IPS-18c (cell line): ENCODE measurements around the gene CCDC83.
"Not testable (repeated sequence)": the region's sequence is repeated elsewhere in the genome, so short reads cannot be mapped to it uniquely, and the experiment has no call there.

Experiments
- H3K4me3 ChIP-seq: 2 replicates; pipeline ENCODE4 v1.7.0; 2013; ENCODE audit warnings: low read depth, mild to moderate bottlenecking, low read length, moderate library complexity; ENCODE audit not compliant: insufficient read depth
- H3K9me3 ChIP-seq: one replicate; pipeline ENCODE4 v1.6.1; 2013; ENCODE audit warnings: mild to moderate bottlenecking, low read length, moderate library complexity; ENCODE audit not compliant: control insufficient read depth, insufficient read depth

Gene CCDC83

GRCh38 chr11:85912414-85912813, 57.2 kb downstream of the CCDC83 start:
- H3K4me3 ChIP-seq: no peak overlapping the region
- no peaks in the 10 kb centered on the region for H3K9me3 ChIP-seq

DNA sequence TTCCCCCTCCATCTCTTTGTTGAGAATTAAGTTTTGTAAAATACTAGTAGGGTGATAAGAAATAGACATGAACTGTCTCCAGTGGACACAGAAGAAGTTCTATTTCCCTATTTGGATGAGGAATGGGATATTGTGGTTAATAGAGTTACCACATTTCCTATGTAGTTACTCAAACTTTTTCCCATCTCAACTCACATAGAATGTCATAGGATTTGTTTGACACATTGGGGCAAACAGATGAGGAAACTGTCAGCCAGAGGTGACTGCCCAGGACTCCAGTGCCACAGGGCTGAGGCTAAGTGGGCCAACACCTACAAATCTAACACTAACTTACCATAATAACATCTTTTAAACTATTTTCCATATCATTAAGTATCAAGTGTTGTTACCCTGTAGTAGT, 58.3 kb downstream of the CCDC83 start:
- no peak overlapping the region for H3K4me3 ChIP-seq

DNA sequence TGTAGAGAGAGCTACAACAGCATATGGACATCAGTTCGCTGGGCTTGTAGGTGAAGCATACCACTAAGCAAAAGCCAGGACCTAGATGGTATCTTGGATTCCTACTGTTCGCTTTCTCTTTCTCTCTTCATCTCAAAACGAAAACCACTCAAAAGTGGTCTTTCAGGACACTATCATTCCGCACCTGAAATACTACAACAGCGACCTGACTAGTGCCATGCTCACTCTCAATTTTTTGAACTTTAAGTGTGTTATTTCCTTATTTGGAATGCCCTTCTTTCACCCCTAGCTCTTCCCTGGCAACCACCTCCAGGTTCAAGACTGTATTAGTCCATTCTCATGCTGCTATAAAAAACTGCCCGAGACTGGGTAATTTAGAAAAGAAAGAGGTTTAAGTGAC, 59.2 kb downstream of the CCDC83 start:
- Histone ChIP-seq H3K4me3 (no peak overlapping the region), H3K9me3 (no peaks in the 10 kb centered on the region)

More for the DNA sequence above, 58.3 kb downstream of the CCDC83 start:
- no peaks in the 10 kb centered on the region for H3K9me3 ChIP-seq

DNA sequence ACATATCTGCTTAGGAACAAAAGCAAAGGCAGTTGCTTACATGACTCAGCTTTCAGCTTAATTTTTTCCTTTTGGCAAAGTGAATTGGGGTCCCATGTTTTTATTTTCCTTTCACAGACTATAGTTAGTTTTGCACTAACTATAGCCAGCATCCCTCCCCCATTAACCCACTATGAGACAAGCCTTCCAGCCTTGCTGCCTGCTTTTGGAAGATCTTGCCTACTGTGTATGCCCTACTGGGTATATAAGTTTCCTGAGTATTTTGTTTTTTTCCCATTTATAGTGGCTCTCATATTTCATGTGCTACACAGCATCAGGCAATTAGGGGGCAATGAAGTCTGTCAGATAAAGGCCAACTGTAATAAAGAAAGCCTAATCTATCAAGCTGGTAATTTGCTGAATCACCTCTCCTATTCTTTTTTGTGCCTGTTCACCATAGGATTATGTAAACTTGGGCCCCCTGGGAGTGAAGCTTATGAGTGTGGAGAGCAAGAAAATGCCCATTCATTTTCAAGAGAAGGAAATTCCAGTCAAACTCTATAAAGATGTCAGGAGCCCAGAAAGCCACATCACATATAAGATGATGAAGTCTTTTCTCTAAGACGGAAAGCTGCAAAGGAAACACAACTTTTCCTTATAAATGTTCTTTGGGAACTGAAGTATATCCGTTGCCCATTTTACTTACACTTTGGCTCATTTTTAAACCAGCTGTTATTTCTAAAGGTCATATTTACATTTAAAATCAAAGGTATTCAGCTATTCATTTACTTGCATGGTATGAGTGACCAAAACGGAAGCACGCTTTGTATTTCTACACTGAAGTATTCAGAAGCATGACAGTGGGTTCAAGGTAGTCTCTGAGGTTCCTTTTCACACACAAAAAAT, 64.0 kb downstream of the CCDC83 start:
- Histone ChIP-seq H3K4me3 (no peak overlapping the region), H3K9me3 (no peaks in the 10 kb centered on the region)

GRCh38 chr11:85922367-85922766, 67.2 kb downstream of the CCDC83 start:
- Histone ChIP-seq H3K9me3 (no peaks in the 10 kb centered on the region), H3K4me3 (no peak overlapping the region)

DNA sequence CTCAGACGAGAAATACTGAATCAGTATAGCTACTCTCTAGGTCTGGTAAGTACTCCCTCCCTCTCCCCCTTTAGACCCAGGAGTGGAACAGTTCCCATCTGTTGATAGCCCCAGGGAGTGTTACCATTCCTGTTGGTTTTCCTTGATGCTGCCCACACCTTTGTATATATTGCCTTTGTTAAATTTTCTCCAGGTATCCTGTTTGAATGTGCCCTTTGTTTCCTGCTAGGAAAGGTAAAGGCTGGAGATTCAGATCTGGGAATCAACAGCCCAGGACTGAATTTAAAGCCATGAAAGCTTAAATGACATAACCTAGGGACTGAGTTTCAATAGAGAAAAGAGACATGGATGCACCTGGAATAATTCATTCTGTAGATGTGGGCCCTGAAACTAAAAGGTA, 68.3 kb downstream of the CCDC83 start:
- Histone ChIP-seq H3K4me3 (no peak overlapping the region), H3K9me3 (no peaks in the 10 kb centered on the region)

- H3K9me3 ChIP-seq, H3K4me3 ChIP-seq: not testable (repeated sequence)
These were observed 71.6 kb downstream of the CCDC83 start for GRCh38 chr11:85926653-85927214.

DNA sequence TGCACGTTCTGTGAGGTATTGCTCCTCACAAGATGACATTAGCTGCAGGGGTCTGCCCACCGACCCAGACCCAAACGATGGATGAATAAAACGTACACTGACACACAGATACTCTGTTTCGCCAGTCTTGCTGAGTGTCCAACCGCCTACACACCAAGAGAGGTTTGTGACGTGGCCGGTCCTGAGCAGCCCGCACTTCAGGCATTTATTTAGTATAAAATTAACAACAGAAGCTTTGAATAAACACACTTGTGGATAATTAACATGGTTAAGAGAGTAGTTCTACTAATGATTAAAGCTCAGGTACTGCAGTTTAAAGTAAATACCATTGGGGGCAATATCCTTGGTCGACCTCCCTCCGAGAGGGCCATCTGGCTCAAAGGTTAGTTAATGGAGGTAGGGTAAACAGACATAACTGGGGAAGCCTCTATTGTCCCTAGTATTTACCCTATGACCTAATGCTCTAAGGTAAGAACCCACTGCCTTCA, 75.7 kb downstream of the CCDC83 start:
- no peaks in the 10 kb centered on the region for H3K9me3 ChIP-seq
- no peak overlapping the region for H3K4me3 ChIP-seq

DNA sequence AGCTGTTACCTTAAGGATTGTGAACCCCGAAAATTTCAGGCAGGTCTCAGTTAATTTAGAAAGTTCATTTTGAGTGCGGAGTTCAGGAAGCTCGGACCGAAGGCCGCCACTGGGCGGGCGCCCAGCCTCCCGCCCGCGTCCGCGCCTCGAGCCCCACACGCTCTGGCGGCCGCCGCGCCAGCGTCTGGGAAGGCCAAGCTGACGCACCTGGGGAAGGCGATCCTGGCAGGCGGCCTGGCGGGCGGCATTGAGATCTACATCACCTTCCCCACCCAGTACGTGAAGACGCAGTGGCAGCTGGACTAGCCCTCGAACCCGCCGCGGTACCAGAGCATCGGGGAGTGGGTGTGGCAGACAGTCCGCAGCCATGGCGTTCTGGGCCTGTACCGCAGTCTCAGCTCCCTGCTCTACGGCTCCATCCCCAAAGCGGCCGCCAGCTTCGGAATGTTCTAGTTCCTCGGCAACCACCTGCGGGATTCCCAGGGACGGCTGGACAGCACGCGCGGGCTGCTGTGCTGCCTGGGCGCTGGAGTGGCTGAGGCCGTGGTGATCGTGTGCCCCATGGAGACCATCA, 79.5 kb downstream of the CCDC83 start:
- Histone ChIP-seq H3K4me3 (no peak overlapping the region), H3K9me3 (no peaks in the 10 kb centered on the region)

DNA sequence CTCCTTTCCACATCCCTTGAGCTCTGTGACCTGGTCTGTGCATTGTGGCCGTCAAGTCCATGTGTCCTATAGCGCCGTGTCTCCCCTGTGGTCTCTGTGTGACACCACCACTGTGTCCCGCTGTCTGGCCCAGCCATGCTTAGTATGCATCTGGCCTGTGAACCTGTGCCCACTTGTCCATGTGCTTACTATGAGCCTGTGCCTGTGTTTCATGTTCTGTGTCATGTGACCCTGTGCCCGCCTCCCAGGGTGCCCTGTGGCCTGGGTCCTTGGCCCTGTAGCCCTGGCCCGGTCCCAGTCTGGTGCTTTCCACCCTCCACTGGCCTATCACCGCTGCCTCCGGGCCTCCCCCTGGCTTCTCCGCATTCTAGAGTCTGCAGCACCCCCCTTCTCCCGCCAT, 80.6 kb downstream of the CCDC83 start:
- H3K4me3 ChIP-seq: no peak overlapping the region

DNA sequence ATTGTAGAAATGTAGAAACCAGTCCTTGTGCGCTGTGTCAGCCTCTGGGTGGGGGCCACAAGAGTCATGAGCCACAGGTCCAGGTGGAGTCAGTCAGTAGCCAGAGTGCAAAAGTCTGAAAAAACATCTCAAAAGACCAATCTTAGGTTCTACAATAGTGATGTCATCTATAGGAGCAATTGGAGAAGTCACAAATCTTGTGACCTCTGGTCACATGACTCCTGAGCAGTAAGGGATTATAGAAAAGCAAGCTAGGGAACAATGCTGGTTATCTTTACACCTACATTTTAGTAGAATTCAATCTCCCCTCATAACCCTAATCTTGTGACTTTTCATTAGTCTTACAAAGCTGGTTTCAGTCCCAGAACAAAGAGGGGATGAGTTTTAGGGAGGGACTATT, 82.7 kb downstream of the CCDC83 start:
- Histone ChIP-seq H3K4me3 (no peak overlapping the region), H3K9me3 (no peaks in the 10 kb centered on the region)

More for the DNA sequence above, 80.6 kb downstream of the CCDC83 start:
- no peaks in the 10 kb centered on the region for H3K9me3 ChIP-seq

GRCh38 chr11:85939099-85940015, 84.2 kb downstream of the CCDC83 start:
- no peak overlapping the region for H3K4me3 ChIP-seq
- H3K9me3 ChIP-seq: peaks cover 2% of the 10 kb centered on the region

- Histone ChIP-seq H3K9me3 (peaks cover 2% of the 10 kb centered on the region), H3K4me3 (no peak overlapping the region)
These were observed 86.3 kb downstream of the CCDC83 start for GRCh38 chr11:85941380-85941973.

DNA sequence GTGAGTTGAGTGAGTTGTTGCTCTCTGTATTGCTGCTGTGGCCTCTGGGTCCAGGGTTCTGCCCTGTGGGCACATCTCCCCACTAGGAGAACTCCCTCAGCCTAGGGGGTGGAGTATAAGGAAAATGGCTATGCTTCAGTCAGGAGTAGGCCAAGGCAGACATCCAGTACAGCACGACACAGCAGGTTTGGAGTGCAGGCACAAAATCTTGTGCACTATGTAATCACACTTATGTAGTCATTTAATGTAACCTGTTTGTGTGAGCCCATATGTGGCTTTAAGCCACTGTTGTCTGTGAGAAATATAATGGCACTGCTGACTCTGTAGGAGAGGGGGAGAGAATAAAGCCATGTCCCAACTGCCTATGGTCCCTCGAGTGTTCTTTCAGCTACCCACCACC, 90.1 kb downstream of the CCDC83 start:
- Histone ChIP-seq H3K4me3 (no peak overlapping the region), H3K9me3 (peaks cover 2% of the 10 kb centered on the region)

DNA sequence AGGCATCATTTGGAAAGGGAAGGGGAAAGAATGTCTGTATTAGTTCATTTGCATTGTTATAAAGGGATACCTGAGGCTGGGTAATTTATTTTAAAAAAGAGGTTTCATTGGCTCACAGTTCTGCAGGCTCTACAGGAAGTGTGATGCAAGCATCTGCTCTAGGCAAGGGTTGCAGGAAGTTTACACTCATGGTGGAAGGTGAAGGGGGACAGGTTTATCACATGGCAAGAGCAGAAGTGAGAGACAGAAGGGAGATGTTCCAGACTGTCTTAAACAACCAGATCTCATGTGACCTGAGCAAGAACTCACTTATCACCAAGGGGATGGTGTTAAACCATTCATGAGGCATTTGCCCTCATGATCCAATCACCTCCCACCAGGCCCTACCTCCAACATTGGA, 90.6 kb downstream of the CCDC83 start:
- Histone ChIP-seq H3K4me3 (no peak overlapping the region), H3K9me3 (peaks cover 2% of the 10 kb centered on the region)

DNA sequence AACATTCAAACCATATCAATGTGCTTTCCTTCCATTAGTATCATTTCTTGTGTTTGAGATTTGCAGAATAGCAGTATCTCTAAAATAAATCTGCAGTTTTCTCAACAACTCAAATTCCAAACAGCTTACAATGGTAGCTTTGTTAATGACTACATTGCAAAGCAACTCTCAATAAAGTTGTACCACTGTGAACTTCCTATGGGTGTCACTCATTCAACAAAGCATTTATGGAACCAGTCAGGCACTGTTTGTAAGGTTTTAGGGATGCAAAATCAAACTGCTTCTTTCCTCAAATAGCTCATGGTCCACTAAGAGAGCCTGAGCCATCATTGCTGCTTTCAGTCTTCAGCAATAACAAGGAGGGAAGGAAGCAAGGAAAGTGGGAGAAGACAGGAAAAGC, 91.0 kb downstream of the CCDC83 start:
- Histone ChIP-seq H3K4me3 (no peak overlapping the region), H3K9me3 (peaks cover 2% of the 10 kb centered on the region)
